A549 (cell line): ENCODE data around the gene CMTM2. TPM values are rescaled to one million over a fixed set of nuclear protein-coding genes. Genes with fewer than 3 reads are reported as not detected.

Experiments used
- ATAC-seq, 2 experiments: fragments of 200-7000 bp in 1 of 2; fragments of >200 bp in 1 of 2; cut with Nextera tagmentation in 1 of 2; cut with Tn5 transposase in 1 of 2; 3 replicates each; pipeline versions ENCODE4 v1.8.0 to v1.9.1; 2018 to 2020; ENCODE audit warnings: mild to moderate bottlenecking in 1 of 2, moderate library complexity in 1 of 2
- CTCF ChIA-PET: fragments of 300-600 bp; sonication (Branson Sonifier 250); formaldehyde crosslinking; extraction: SDS; loops from one replicate; lab custom pipeline; 2021; ENCODE audit warnings: antibody characterized with exemption, inconsistent platforms; lab: Yijun Ruan, JAX
- POLR2A ChIA-PET: fragments of 350-600 bp; formaldehyde crosslinking; extraction: SDS; loops from one replicate; lab custom pipeline; 2021; ENCODE audit warnings: antibody characterized with exemption, inconsistent platforms; lab: Yijun Ruan, JAX
- DNase-seq, 2 experiments: peaks; one replicate each; pipeline versions ENCODE4 v3.0.0 to v3.0.0-alpha.2; 2011 to 2016; ENCODE audit warnings: low read depth in 1 of 2, low spot score in 1 of 2
- FAIRE-seq: peaks from 2 replicates; lab custom pipeline; 2011; peaks lifted over from hg19 to GRCh38; lab: Jason Lieb, UNC
- H3K27ac ChIP-seq, 2 experiments: fragments of >200 bp; sonication (Bioruptor Twin); formaldehyde crosslinking; 3 replicates each; pipeline ENCODE4 v1.5.1; 2016 to 2017
- H3K4me1 ChIP-seq: fragments of >200 bp; sonication (Bioruptor Twin); formaldehyde crosslinking; 3 replicates; pipeline ENCODE4 v1.6.1; 2016
- H3K4me2 ChIP-seq: fragments of >200 bp; sonication (Bioruptor Twin); formaldehyde crosslinking; 3 replicates; pipeline ENCODE4 v1.6.1; 2016
- H3K4me3 ChIP-seq: fragments of >200 bp; sonication (Bioruptor Twin); formaldehyde crosslinking; 3 replicates; pipeline ENCODE4 v1.5.1; 2016
- H3K9me3 ChIP-seq: fragments of >200 bp; sonication (Bioruptor Twin); formaldehyde crosslinking; 3 replicates; pipeline ENCODE4 v1.6.1; 2016
- CBX8 ChIP-seq: fragments of 200-600 bp; sonication (generic); IDR thresholded peaks from 2 replicates; pipeline ENCODE4 v1.6.1; 2016
- CEBPB ChIP-seq, 2 experiments: fragments of >200 bp in 1 of 2; sonication (Bioruptor Twin) in 1 of 2; formaldehyde crosslinking in 1 of 2; IDR thresholded peaks; 2 replicates each; pipeline ENCODE4 v1.6.1; 2012 to 2016
- CHD2 ChIP-seq: fragments of 150-350 bp; IDR thresholded peaks from 2 replicates; pipeline ENCODE4 v1.6.1; 2014; ENCODE audit warnings: low read length; ENCODE audit not compliant: partially characterized antibody
- CHD4 ChIP-seq: fragments of 200-600 bp; sonication (generic); IDR thresholded peaks from 2 replicates; pipeline ENCODE4 v1.6.1; 2016; ENCODE audit warnings: antibody characterized with exemption, mild to moderate bottlenecking, borderline replicate concordance
- EHF ChIP-seq: fragments of 250-450 bp; sonication (Bioruptor Pico); IDR thresholded peaks from 2 replicates; pipeline ENCODE4 v1.5.0; 2020; ENCODE audit warnings: mild to moderate bottlenecking
- ELK1 ChIP-seq: fragments of 150-350 bp; IDR thresholded peaks from 2 replicates; pipeline ENCODE4 v1.6.1; 2014; ENCODE audit warnings: low read depth, mild to moderate bottlenecking, low read length
- ESRRA ChIP-seq: fragments of 150-350 bp; IDR thresholded peaks from 2 replicates; pipeline ENCODE4 v1.6.1; 2014; ENCODE audit warnings: mild to moderate bottlenecking, low read length, borderline replicate concordance
- FOSB ChIP-seq: fragments of 250-450 bp; sonication (Bioruptor Pico); IDR thresholded peaks from 2 replicates; pipeline ENCODE4 v1.5.0; 2020; ENCODE audit warnings: mild to moderate bottlenecking, moderate library complexity
- FOSL2 ChIP-seq, 2 experiments: fragments of 450-650 bp in 1 of 2; fragments of >200 bp in 1 of 2; sonication (Bioruptor Twin) in 1 of 2; formaldehyde crosslinking; IDR thresholded peaks; 2 replicates each; pipeline versions ENCODE4 v1.5.0 to v1.6.1; 2016 to 2020; ENCODE audit warnings: mild to moderate bottlenecking in 1 of 2, moderate library complexity in 1 of 2
- FOXS1 ChIP-seq: fragments of 250-450 bp; sonication (Bioruptor Pico); IDR thresholded peaks from 2 replicates; pipeline ENCODE4 v1.5.0; 2020; ENCODE audit warnings: mild to moderate bottlenecking, moderate library complexity
- HES2 ChIP-seq: fragments of >200 bp; sonication (Bioruptor Twin); formaldehyde crosslinking; IDR thresholded peaks from 2 replicates; pipeline ENCODE4 v1.6.1; 2016
- JUN ChIP-seq, 2 experiments: fragments of >200 bp; sonication (Bioruptor Twin); formaldehyde crosslinking; IDR thresholded peaks; 2 replicates in 1 of 2; 3 replicates in 1 of 2; pipeline ENCODE4 v1.6.1; 2016 to 2017
- KDM1A ChIP-seq: fragments of 200-600 bp; sonication (generic); IDR thresholded peaks from 2 replicates; pipeline ENCODE4 v1.6.1; 2016; ENCODE audit warnings: low read depth, mild to moderate bottlenecking
- KDM5A ChIP-seq: fragments of 200-600 bp; sonication (generic); IDR thresholded peaks from 2 replicates; pipeline ENCODE4 v1.6.1; 2016; ENCODE audit warnings: antibody characterized with exemption, mild to moderate bottlenecking
- MAFK ChIP-seq: fragments of 450-650 bp; IDR thresholded peaks from 2 replicates; pipeline ENCODE4 v1.6.1; 2014; ENCODE audit not compliant: partially characterized antibody
- MAZ ChIP-seq: fragments of 150-350 bp; IDR thresholded peaks from 2 replicates; pipeline ENCODE4 v1.6.1; 2014; ENCODE audit warnings: antibody characterized with exemption, low read depth, low read length, borderline replicate concordance
- NFE2L2 ChIP-seq: fragments of 150-350 bp; conservative IDR thresholded peaks from 2 replicates; pipeline ENCODE4 v1.6.1; 2014; ENCODE audit warnings: low read length
- NPAS2 ChIP-seq: fragments of 250-450 bp; sonication (Bioruptor Pico); IDR thresholded peaks from 2 replicates; pipeline ENCODE4 v1.8.0; 2022; ENCODE audit warnings: mild to moderate bottlenecking, moderate library complexity, borderline replicate concordance
- NR3C1 ChIP-seq: fragments of >200 bp; sonication (Bioruptor Twin); formaldehyde crosslinking; IDR thresholded peaks from 3 replicates; pipeline ENCODE4 v1.6.1; 2017
- PBX3 ChIP-seq: IDR thresholded peaks from 2 replicates; pipeline ENCODE4 v1.6.1; 2012
- PHF8 ChIP-seq: fragments of 200-600 bp; sonication (generic); IDR thresholded peaks from 2 replicates; pipeline ENCODE4 v1.6.1; 2016; ENCODE audit warnings: low read depth, mild to moderate bottlenecking, antibody characterized with exemption, moderate library complexity, borderline replicate concordance
- POLR2AphosphoS2 ChIP-seq: conservative IDR thresholded peaks from 2 replicates; pipeline ENCODE4 v1.6.1; 2012; ENCODE audit warnings: low read length, improper control_type of control experiment, inconsistent platforms
- RARB ChIP-seq: fragments of 250-450 bp; sonication (Bioruptor Pico); IDR thresholded peaks from 2 replicates; pipeline ENCODE4 v1.8.0; 2021; ENCODE audit warnings: mild to moderate bottlenecking, moderate library complexity
- RFX5 ChIP-seq: fragments of 450-650 bp; IDR thresholded peaks from 2 replicates; pipeline ENCODE4 v1.7.1; 2014; ENCODE audit warnings: antibody characterized with exemption, mild to moderate bottlenecking, moderate library complexity
- RNF2 ChIP-seq: fragments of 200-600 bp; sonication (generic); IDR thresholded peaks from 2 replicates; pipeline ENCODE4 v1.6.1; 2016; ENCODE audit warnings: low read depth, mild to moderate bottlenecking, antibody characterized with exemption, moderate library complexity, borderline replicate concordance
- SMC3 ChIP-seq: fragments of >200 bp; sonication (Bioruptor Twin); formaldehyde crosslinking; IDR thresholded peaks from 3 replicates; pipeline ENCODE4 v1.6.1; 2018; ENCODE audit warnings: inconsistent platforms
- SREBF2 ChIP-seq: fragments of 450-650 bp; IDR thresholded peaks from 2 replicates; pipeline ENCODE4 v1.6.1; 2014; ENCODE audit warnings: mild to moderate bottlenecking, moderate library complexity
- ZFP36 ChIP-seq: fragments of 450-650 bp; IDR thresholded peaks from 2 replicates; pipeline ENCODE4 v1.6.1; 2014; ENCODE audit warnings: borderline replicate concordance; ENCODE audit not compliant: partially characterized antibody
- ZNF302 ChIP-seq: fragments of 250-450 bp; sonication (Bioruptor Pico); IDR thresholded peaks from 2 replicates; pipeline ENCODE4 v1.9.0; 2021; ENCODE audit warnings: inconsistent platforms, mild to moderate bottlenecking, moderate library complexity
- WGBS: methylation state at CpG from one replicate; pipeline ENCODE4 v1.1.6; 2017; ENCODE audit errors: missing lambda C conversion rate; 5-methylcytosine and 5-hydroxymethylcytosine counted together
- polyA plus RNA-seq, 4 experiments: library from polyadenylated mRNA; depleted of rRNA in 3 of 4; stranded (reverse); fragments of >200 nt; fragmentation: RNase III in 1 of 4; extraction: RNeasy Plus Mini Kit Qiagen cat#74134 plus additional on column Dnase treatment in 1 of 4; gene quantifications; 2 replicates in 3 of 4; 3 replicates in 1 of 4; pipeline ENCODE4 v1.2.3, GENCODE V29; 2011 to 2017
- small RNA-seq, 6 experiments: library from RNA; depleted of rRNA; stranded (forward); fragments of <200 nt; gene quantifications; one replicate each; pipeline ENCODE3, GENCODE V24; 2012

Gene CMTM2
- polyA plus RNA-seq, 2 of the 4 experiments (the other 2 are of a cell fraction), result 0.15 TPM; not detected in 1

- Histone ChIP-seq H3K4me3 (no peak overlapping the region), H3K4me2 (no peak overlapping the region), H3K27ac (no peak overlapping the region), H3K9me3 (no peaks in the 10 kb centered on the region), H3K4me1 (no peaks in the 10 kb centered on the region)
- FAIRE-seq, result no peak
- DNase-seq, result no peak
- 88% methylated on average over 5 of the region's 5 CpGs for WGBS
- TF ChIP-seq RFX5 (no peak), FOSB (CRISPR knock-in tag) (no peak), MAZ (no peak), ESRRA (no peak), EHF (no peak), KDM1A (no peak), CBX8 (no peak), NR3C1 (no peak), POLR2AphosphoS2 (no peak), CEBPB (IDR thresholded peaks at IDR 0.05) (no peak), KDM5A (no peak), ZFP36 (no peak), NFE2L2 (no peak), RARB (CRISPR knock-in tag) (no peak), ZNF302 (no peak), FOXS1 (CRISPR knock-in tag) (no peak), JUN (IDR thresholded peaks at IDR 0.05) (no peak)
- ChIA-PET POLR2A (no interaction called here), CTCF (interaction anchor here (1.8 to 3.4 kb wide), 2 partner anchors 15 to 232 kb away, joined by 6 to 29 read pairs; no protein-coding TSS in a partner anchor)
- ATAC-seq, result no peak
Measured at GRCh38 chr16:66636199-66636598, 56.9 kb downstream of the CMTM2 start.

GRCh38 chr16:66637806-66638205, 58.5 kb downstream of the CMTM2 start:
- H3K4me2 ChIP-seq, result no peak overlapping the region
- WGBS, result 88% methylated on average over 3 of the region's 3 CpGs
- ChIA-PET POLR2A (no interaction called here), CTCF (interaction anchor here (0.6 to 5.1 kb wide), 7 partner anchors 8 to 193 kb away, joined by 3 to 56 read pairs (median 3); partner anchors contain the start of gene NAE1)
- H3K27ac ChIP-seq, result no peak overlapping the region
- no peak for FAIRE-seq
- no peaks in the 10 kb centered on the region for H3K4me1 ChIP-seq
- TF ChIP-seq JUN (IDR thresholded peaks at IDR 0.05), result no peak
- TF ChIP-seq SMC3, result no peak
- no peak for TF ChIP-seq HES2
- TF ChIP-seq FOXS1 (CRISPR knock-in tag), result no peak
- no peak for TF ChIP-seq CHD2
- TF ChIP-seq FOSL2 (IDR thresholded peaks at IDR 0.05), result no peak
- no peak for TF ChIP-seq FOSL2 (CRISPR knock-in tag; IDR thresholded peaks at IDR 0.05)
- TF ChIP-seq FOSB (CRISPR knock-in tag), result no peak
- no peak for TF ChIP-seq ELK1
- TF ChIP-seq NPAS2, result no peak
- no peak for TF ChIP-seq ESRRA
- no peak for TF ChIP-seq RNF2
- no peak for TF ChIP-seq CHD4
- no peak for TF ChIP-seq ZFP36
- TF ChIP-seq PBX3, result no peak
- TF ChIP-seq MAFK, result no peak
- no peak for TF ChIP-seq SREBF2
- TF ChIP-seq PHF8, result no peak
- TF ChIP-seq, all 56 proteins: peak for 0
- ATAC-seq, result no peak
- no peak overlapping the region for H3K4me3 ChIP-seq
- no peaks in the 10 kb centered on the region for H3K9me3 ChIP-seq
- no peak for DNase-seq

Small RNAs within 50 kb of the gene (small RNA-seq; reads per million reads assigned to genes)
- 0 reads per million in 6 experiments for gene CKLF-CMTM1

Other genes starting within 250 kb of the CMTM2 start
- gene CDH5, start 212.8 kb upstream of the CMTM2 start, polyA plus RNA-seq (2011; rRNA removed), result 0.01 and 0.20 TPM in 2 replicates
- gene CDH5, start 212.8 kb upstream of the CMTM2 start, polyA plus RNA-seq (2017; fragmentation: RNase III; extraction: RNeasy Plus Mini Kit Qiagen cat#74134 plus additional on column Dnase treatment), result 0.05 TPM in 1 of 3 replicates, not detected in the others
- 0.98 and 1.4 TPM in 2 replicates for gene BEAN1, start 152.2 kb upstream of the CMTM2 start, polyA plus RNA-seq (2011; rRNA removed)
- 1.2 to 2.4 TPM (median 1.7 TPM) in 3 replicates for gene BEAN1, start 152.2 kb upstream of the CMTM2 start, polyA plus RNA-seq (2017; fragmentation: RNase III; extraction: RNeasy Plus Mini Kit Qiagen cat#74134 plus additional on column Dnase treatment)
- gene TK2, start 29.3 kb upstream of the CMTM2 start, polyA plus RNA-seq (2011; rRNA removed), result 29.5 and 36.3 TPM in 2 replicates
- gene TK2, start 29.3 kb upstream of the CMTM2 start, polyA plus RNA-seq (2017; fragmentation: RNase III; extraction: RNeasy Plus Mini Kit Qiagen cat#74134 plus additional on column Dnase treatment), result 13.5 to 16.2 TPM (median 13.9 TPM) in 3 replicates
- gene CKLF, start 26.9 kb upstream of the CMTM2 start, polyA plus RNA-seq (2011; rRNA removed), result 85.1 and 96.5 TPM in 2 replicates
- gene CKLF, start 26.9 kb upstream of the CMTM2 start, polyA plus RNA-seq (2017; fragmentation: RNase III; extraction: RNeasy Plus Mini Kit Qiagen cat#74134 plus additional on column Dnase treatment), result 72.8 to 104 TPM (median 87.0 TPM) in 3 replicates
- 1.1 and 1.3 TPM in 2 replicates for gene CMTM1, start 13.0 kb upstream of the CMTM2 start, polyA plus RNA-seq (2011; rRNA removed)
- 1.5 to 2.1 TPM (median 1.9 TPM) in 3 replicates for gene CMTM1, start 13.0 kb upstream of the CMTM2 start, polyA plus RNA-seq (2017; fragmentation: RNase III; extraction: RNeasy Plus Mini Kit Qiagen cat#74134 plus additional on column Dnase treatment)
- 33.9 and 36.1 TPM in 2 replicates for gene CMTM3, start 25.2 kb downstream of the CMTM2 start, polyA plus RNA-seq (2011; rRNA removed)
- gene CMTM3, start 25.2 kb downstream of the CMTM2 start, polyA plus RNA-seq (2017; fragmentation: RNase III; extraction: RNeasy Plus Mini Kit Qiagen cat#74134 plus additional on column Dnase treatment), result 36.0 to 45.9 TPM (median 37.2 TPM) in 3 replicates
- 58.6 and 61.6 TPM in 2 replicates for gene CMTM4, start 117.3 kb downstream of the CMTM2 start, polyA plus RNA-seq (2011; rRNA removed)
- gene CMTM4, start 117.3 kb downstream of the CMTM2 start, polyA plus RNA-seq (2017; fragmentation: RNase III; extraction: RNeasy Plus Mini Kit Qiagen cat#74134 plus additional on column Dnase treatment), result 22.9 to 25.9 TPM (median 24.8 TPM) in 3 replicates
- gene DYNC1LI2, start 172.1 kb downstream of the CMTM2 start, polyA plus RNA-seq (2011; rRNA removed), result 112 and 128 TPM in 2 replicates
- gene DYNC1LI2, start 172.1 kb downstream of the CMTM2 start, polyA plus RNA-seq (2017; fragmentation: RNase III; extraction: RNeasy Plus Mini Kit Qiagen cat#74134 plus additional on column Dnase treatment), result 93.5 to 107 TPM (median 96.5 TPM) in 3 replicates
- 0.07 and 0.18 TPM in 2 replicates for gene TERB1, start 222.1 kb downstream of the CMTM2 start, polyA plus RNA-seq (2011; rRNA removed)
- gene TERB1, start 222.1 kb downstream of the CMTM2 start, polyA plus RNA-seq (2017; fragmentation: RNase III; extraction: RNeasy Plus Mini Kit Qiagen cat#74134 plus additional on column Dnase treatment), result 0.12 to 0.18 TPM (median 0.17 TPM) in 3 replicates